IMR-90 (cell line): Measurements from ENCODE around the gene ZNF423. TPM values are rescaled to one million over a fixed set of nuclear protein-coding genes. Genes with fewer than 3 reads are reported as not detected.

Experiments used
- ATAC-seq: fragments of 200-7000 bp; cut with Tn5 transposase; 2 replicates; pipeline ENCODE4 v1.9.1; 2020; ENCODE audit warnings: low read depth, mild to moderate bottlenecking, moderate library complexity
- BruUV-seq: library from RNA; stranded (reverse); fragments of 400-500 nt; replicated peaks from 2 replicates; lab custom pipeline; 2021; lab: Mats Ljungman, UMichigan
- CTCF ChIA-PET: fragments of 300-600 bp; formaldehyde crosslinking; extraction: SDS; loops from one replicate; lab custom pipeline; 2021; ENCODE audit warnings: antibody characterized with exemption; lab: Yijun Ruan, JAX
- POLR2A ChIA-PET: fragments of 300-600 bp; sonication (Branson Sonifier 250); formaldehyde crosslinking; loops from one replicate; lab custom pipeline; 2022; ENCODE audit warnings: antibody characterized with exemption; ENCODE audit not compliant: unreplicated experiment; lab: Charles Lee
- DNase-seq: peaks from one replicate; pipeline ENCODE4 v3.0.0; 2013
- H2AFZ ChIP-seq: replicated peaks from 2 replicates; pipeline ENCODE3; 2013; ENCODE audit warnings: low read length, mild to moderate bottlenecking; ENCODE audit not compliant: poor library complexity
- H2AK5ac ChIP-seq: 2 replicates; pipeline ENCODE4 v1.6.1; 2013; ENCODE audit warnings: low read depth, low read length, inconsistent platforms
- H2AK9ac ChIP-seq: replicated peaks from 2 replicates; pipeline ENCODE3; 2013; ENCODE audit warnings: mild to moderate bottlenecking, low read depth, low read length, moderate library complexity; ENCODE audit not compliant: poor library complexity
- H2BK120ac ChIP-seq: 2 replicates; pipeline ENCODE4 v1.6.1; 2013; ENCODE audit warnings: low read depth, low read length, inconsistent platforms
- H2BK15ac ChIP-seq: 3 replicates; pipeline ENCODE4 v1.6.1; 2013; ENCODE audit warnings: low read depth, low read length, inconsistent platforms
- H2BK20ac ChIP-seq: 2 replicates; pipeline ENCODE4 v1.6.1; 2013; ENCODE audit warnings: low read depth, mild to moderate bottlenecking, inconsistent platforms, low read length, moderate library complexity
- H2BK5ac ChIP-seq: 2 replicates; pipeline ENCODE4 v1.6.1; 2013; ENCODE audit warnings: mild to moderate bottlenecking, low read depth, low read length, inconsistent platforms; ENCODE audit not compliant: poor library complexity, severe bottlenecking
- H3K14ac ChIP-seq: replicated peaks from 2 replicates; pipeline ENCODE4 v1.6.1; 2013; ENCODE audit warnings: low read depth, low read length, inconsistent platforms
- H3K18ac ChIP-seq: 2 replicates; pipeline ENCODE4 v1.6.1; 2013; ENCODE audit warnings: low read depth, low read length, control low read depth
- H3K23ac ChIP-seq: 2 replicates; pipeline ENCODE4 v1.6.1; 2013; ENCODE audit warnings: low read depth, low read length, inconsistent platforms
- H3K27ac ChIP-seq: 2 replicates; pipeline ENCODE4 v1.5.1; 2013; ENCODE audit warnings: mild to moderate bottlenecking, control low read depth, low read length; ENCODE audit not compliant: insufficient read depth
- H3K27me3 ChIP-seq: 2 replicates; pipeline ENCODE4 v1.6.1; 2013; ENCODE audit warnings: low read length; ENCODE audit not compliant: control insufficient read depth, insufficient read depth
- H3K36me3 ChIP-seq: 2 replicates; pipeline ENCODE4 v1.6.1; 2013; ENCODE audit warnings: low read length, mixed read lengths; ENCODE audit not compliant: control insufficient read depth, insufficient read depth
- H3K4ac ChIP-seq: 2 replicates; pipeline ENCODE4 v1.6.1; 2013; ENCODE audit warnings: low read depth, low read length, inconsistent platforms
- H3K4me1 ChIP-seq: 2 replicates; pipeline ENCODE4 v1.6.1; 2013; ENCODE audit warnings: low read length, mixed read lengths; ENCODE audit not compliant: control insufficient read depth, insufficient read depth
- H3K4me2 ChIP-seq: 2 replicates; pipeline ENCODE4 v1.6.1; 2013; ENCODE audit warnings: low read depth, mild to moderate bottlenecking, control low read depth, low read length, moderate library complexity
- H3K4me3 ChIP-seq: 2 replicates; pipeline ENCODE4 v1.5.1; 2013; ENCODE audit warnings: low read depth, mild to moderate bottlenecking, control low read depth, low read length, moderate library complexity; ENCODE audit not compliant: insufficient read depth
- H3K56ac ChIP-seq: 2 replicates; pipeline ENCODE4 v1.6.1; 2013; ENCODE audit warnings: low read length, inconsistent platforms; ENCODE audit not compliant: insufficient read depth; ENCODE audit errors: extremely low read depth
- H3K79me1 ChIP-seq, 2 experiments: 2 replicates each; pipeline ENCODE4 v1.6.1; 2013; ENCODE audit warnings: low read length in 2 of 2, inconsistent platforms in 1 of 2, low read depth in 1 of 2
- H3K9ac ChIP-seq: 2 replicates; pipeline ENCODE4 v1.6.1; 2013; ENCODE audit warnings: low read depth, low read length, control low read depth
- H3K9me1 ChIP-seq: 2 replicates; pipeline ENCODE4 v1.6.1; 2013; ENCODE audit warnings: low read length, inconsistent platforms; ENCODE audit not compliant: insufficient read depth
- H3K9me3 ChIP-seq: 2 replicates; pipeline ENCODE4 v1.6.1; 2013; ENCODE audit warnings: low read length; ENCODE audit not compliant: control insufficient read depth, insufficient read depth
- H4K20me1 ChIP-seq: 2 replicates; pipeline ENCODE4 v1.6.1; 2013; ENCODE audit warnings: low read length, inconsistent platforms; ENCODE audit not compliant: insufficient read depth
- H4K5ac ChIP-seq: 2 replicates; pipeline ENCODE4 v1.6.1; 2013; ENCODE audit warnings: mild to moderate bottlenecking, low read depth, low read length, control low read depth
- H4K8ac ChIP-seq, 2 experiments: 2 replicates each; pipeline ENCODE4 v1.6.1; 2013; ENCODE audit warnings: low read depth in 2 of 2, low read length in 2 of 2, control low read depth in 1 of 2, inconsistent platforms in 1 of 2
- H4K91ac ChIP-seq: 2 replicates; pipeline ENCODE4 v1.6.1; 2013; ENCODE audit warnings: low read depth, low read length, inconsistent platforms; ENCODE audit not compliant: insufficient read depth
- CEBPB ChIP-seq: IDR thresholded peaks from 2 replicates; pipeline ENCODE4 v1.6.1; 2012; ENCODE audit warnings: low read depth, low read length, improper control_type of control experiment
- CHD1 ChIP-seq: IDR thresholded peaks from 2 replicates; pipeline ENCODE4 v1.6.1; 2012; ENCODE audit warnings: low read depth, low read length, improper control_type of control experiment
- CTCF ChIP-seq: conservative IDR thresholded peaks from 2 replicates; pipeline ENCODE4 v1.5.1; 2012; ENCODE audit warnings: mild to moderate bottlenecking, low read depth, low read length, improper control_type of control experiment
- ELK1 ChIP-seq: fragments of 150-350 bp; IDR thresholded peaks from 2 replicates; pipeline ENCODE4 v1.6.1; 2016; ENCODE audit warnings: low read depth, mild to moderate bottlenecking, low read length, moderate library complexity, borderline replicate concordance
- FOS ChIP-seq: fragments of 150-350 bp; IDR thresholded peaks from 2 replicates; pipeline ENCODE4 v1.6.1; 2016; ENCODE audit warnings: low read depth, low read length
- MAFK ChIP-seq: IDR thresholded peaks from 2 replicates; pipeline ENCODE4 v1.6.1; 2012; ENCODE audit warnings: low read depth, low read length, improper control_type of control experiment
- MAZ ChIP-seq: IDR thresholded peaks from 2 replicates; pipeline ENCODE4 v1.6.1; 2012; ENCODE audit warnings: low read depth, mild to moderate bottlenecking, low read length, improper control_type of control experiment, moderate library complexity, borderline replicate concordance
- MXI1 ChIP-seq: IDR thresholded peaks from 2 replicates; pipeline ENCODE4 v1.6.1; 2012; ENCODE audit warnings: low read depth, mild to moderate bottlenecking, low read length, moderate library complexity, borderline replicate concordance
- NFE2L2 ChIP-seq: fragments of 150-350 bp; IDR thresholded peaks from 2 replicates; pipeline ENCODE4 v1.6.1; 2016; ENCODE audit warnings: low read depth, mild to moderate bottlenecking, low read length
- POLR2A ChIP-seq: IDR thresholded peaks from 2 replicates; pipeline ENCODE4 v1.6.1; 2012; ENCODE audit warnings: mild to moderate bottlenecking, low read depth, low read length
- RAD21 ChIP-seq: IDR thresholded peaks from 2 replicates; pipeline ENCODE4 v1.6.1; 2012; ENCODE audit warnings: low read length, improper control_type of control experiment
- RFX5 ChIP-seq: IDR thresholded peaks from 2 replicates; pipeline ENCODE4 v1.8.0; 2012; ENCODE audit warnings: low read depth, mild to moderate bottlenecking, low read length, moderate library complexity
- SMC3 ChIP-seq: fragments of 150-350 bp; IDR thresholded peaks from 2 replicates; pipeline ENCODE4 v1.6.1; 2016; ENCODE audit warnings: low read depth, mild to moderate bottlenecking, antibody characterized with exemption, low read length, moderate library complexity
- WGBS, 2 experiments: methylation state at CpG; one replicate each; pipeline versions ENCODE4 v1.1.5 to v1.1.7; 2013; ENCODE audit warnings: missing lambda C conversion rate in 2 of 2; ENCODE audit not compliant: insufficient read length in 1 of 2; ENCODE audit errors: extremely low coverage in 2 of 2; 5-methylcytosine and 5-hydroxymethylcytosine counted together
- dilution Hi-C: fragments of 300-500 bp; cut with HindIII; formaldehyde crosslinking; loops from one replicate; pipeline ENCODE4 v1.14.3; 2018; ENCODE audit warnings: low sequenced_read_pairs; ENCODE audit not compliant: unreplicated experiment
- in situ Hi-C: fragments of 300-500 bp; cut with MboI; formaldehyde crosslinking; loops from 3 replicates; pipeline ENCODE4 v1.14.3; 2019; ENCODE audit warnings: low sequenced_read_pairs, inconsistent platforms, mixed read lengths
- intact Hi-C: fragments of 100-400 bp; cut with micrococcal nuclease; formaldehyde crosslinking; loops from 2 replicates; pipeline ENCODE4 v1.10.0; 2022
- polyA plus RNA-seq, 3 experiments: library from polyadenylated mRNA; depleted of rRNA; stranded (reverse); fragments of >200 nt; gene quantifications; 2 replicates each; pipeline ENCODE4 v1.2.3, GENCODE V29; 2012; ENCODE audit warnings: low replicate concordance in 1 of 3
- total RNA-seq: library from RNA; depleted of rRNA; stranded (reverse); fragments of >200 nt; gene quantifications from 2 replicates; pipeline ENCODE4 v1.2.3, GENCODE V29; 2012
- TF ChIP-seq, protein P1 (sequence below): fragments of 150-350 bp; IDR thresholded peaks from 2 replicates; pipeline ENCODE4 v1.6.1; 2017; ENCODE audit warnings: mild to moderate bottlenecking, antibody characterized with exemption, low read length, low read depth

The ZNF423 gene
- total and polyA plus RNA-seq, 2 of the 4 experiments (the other 2 are of a cell fraction): under 0.01 to 0.10 TPM

- in situ Hi-C loops: no loop called here
- H3K27ac ChIP-seq: no peak overlapping the region
- no peak overlapping the region for H3K4me3 ChIP-seq
- no peak for TF ChIP-seq CEBPB
- TF ChIP-seq SMC3: no peak
- TF ChIP-seq CTCF: no peak
- TF ChIP-seq ELK1: no peak
- TF ChIP-seq MAZ: no peak
- no peak for TF ChIP-seq MXI1
- no peak for TF ChIP-seq NFE2L2
- TF ChIP-seq FOS: no peak
- no peak for TF ChIP-seq POLR2A
- TF ChIP-seq CHD1: no peak
- TF ChIP-seq, protein P1, sequence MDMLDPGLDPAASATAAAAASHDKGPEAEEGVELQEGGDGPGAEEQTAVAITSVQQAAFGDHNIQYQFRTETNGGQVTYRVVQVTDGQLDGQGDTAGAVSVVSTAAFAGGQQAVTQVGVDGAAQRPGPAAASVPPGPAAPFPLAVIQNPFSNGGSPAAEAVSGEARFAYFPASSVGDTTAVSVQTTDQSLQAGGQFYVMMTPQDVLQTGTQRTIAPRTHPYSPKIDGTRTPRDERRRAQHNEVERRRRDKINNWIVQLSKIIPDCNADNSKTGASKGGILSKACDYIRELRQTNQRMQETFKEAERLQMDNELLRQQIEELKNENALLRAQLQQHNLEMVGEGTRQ: no peak
- no peak for TF ChIP-seq RAD21
- no peak for TF ChIP-seq RFX5
- TF ChIP-seq MAFK: no peak
These were observed 234.4 kb downstream of the ZNF423 start for GRCh38 chr16:49621241-49622083.

More at GRCh38 chr16:49621241-49622083, 234.4 kb downstream of the ZNF423 start:
- no peak overlapping the region for H3K23ac ChIP-seq
- no peaks in the 10 kb centered on the region for H3K9me3 ChIP-seq
- POLR2A ChIA-PET: no interaction called here
- H2BK15ac ChIP-seq: no peak overlapping the region
- no peak overlapping the region for H3K9ac ChIP-seq
- ATAC-seq: no peak
- no peak overlapping the region for H3K4ac ChIP-seq
- H4K91ac ChIP-seq: no peak overlapping the region; the same call in 1 of the 2 replicates
- no peak overlapping the region for H2BK5ac ChIP-seq
- CTCF ChIA-PET: interaction anchor here (0.6 kb wide), 1 partner anchor 134 kb away, joined by 3 read pairs; no protein-coding TSS in a partner anchor
- no peaks in the 10 kb centered on the region; the same call in 1 of the 2 replicates for H4K20me1 ChIP-seq
- peaks cover 3% of the 10 kb centered on the region; the same call in 1 of the 2 replicates for H3K27me3 ChIP-seq
- H3K4me2 ChIP-seq: no peak overlapping the region
- no TSS peak for BruUV-seq
- H4K8ac ChIP-seq: 0 out of 4 replicates have a peak overlapping the region, but pooled peaks of 1 of the 2 experiments have one; percentile 2
- H3K18ac ChIP-seq: no peak overlapping the region; the same call in 1 of the 2 replicates
- no peaks in the 10 kb centered on the region for H3K36me3 ChIP-seq
- no peak overlapping the region for H3K56ac ChIP-seq
- H3K4me1 ChIP-seq: peaks cover 16% of the 10 kb centered on the region
- dilution Hi-C loops: no loop called here
- no peak overlapping the region for H2AK5ac ChIP-seq
- H3K9me1 ChIP-seq: peaks cover 9% of the 10 kb centered on the region; the same call in 1 of the 2 replicates
- no peaks in the 10 kb centered on the region for H3K79me1 ChIP-seq
- no peak overlapping the region; the same call in 1 of the 2 replicates for H4K5ac ChIP-seq
- H2AFZ ChIP-seq: no peak overlapping the region
- H2AK9ac ChIP-seq: no peak overlapping the region
- no peak overlapping the region for H2BK20ac ChIP-seq
- peak overlapping the region; percentile 32; the same call in 1 of the 2 replicates for H2BK120ac ChIP-seq
- H3K14ac ChIP-seq: no peak overlapping the region
- intact Hi-C loops: loop anchor here (2.0 kb wide), 1 partner anchor 17 kb away; no protein-coding TSS in a partner anchor
- no peak for DNase-seq
- WGBS, 2 experiments: 100% methylated on average over 1 of the region's 13 CpGs; no CpG with 5 or more reads in 1 of the 2 experiments
